ENCODE results near the gene TNFRSF12A. TPM values are rescaled to one million over a fixed set of nuclear protein-coding genes. Genes with fewer than 3 reads are reported as not detected.

The TNFRSF12A gene
- total and polyA plus RNA-seq, 7 donors: 69.5 to 889 (median 164) TPM

GRCh38 chr16:2992383-2993081 lies 27.6 kb upstream of the TNFRSF12A start:
- TF ChIP-seq CTCF (IDR thresholded peaks at IDR 0.05): no peak
- Histone ChIP-seq H3K27ac (no peak overlapping the region), H3K36me3 (ENCODE audit: insufficient read depth in 1 of 2, low read depth in 1 of 2) (no peaks in the 10 kb centered on the region), H3K27me3 (ENCODE audit: insufficient read depth in 3 of 3, low read length in 2 of 3) (no peaks in the 10 kb centered on the region), H3K9me3 (no peaks in the 10 kb centered on the region), H3K4me1 (no peaks in the 10 kb centered on the region), H3K4me3 (no peak overlapping the region)
- DNase-seq (no peak), ATAC-seq (no peak)
- intact Hi-C loops (cut with DNase I): no loop called here
- 83 to 86% (median 85%) methylated on average over 11 to 14 of the region's 14 CpGs for WGBS, 3 donors

- H3K4me3 ChIP-seq: no peak overlapping the region
These were observed 23.9 kb upstream of the TNFRSF12A start for GRCh38 chr16:2996298-2996697.

GRCh38 chr16:2999929-3000328 lies 20.2 kb upstream of the TNFRSF12A start:
- no peaks in the 10 kb centered on the region for H3K9me3 ChIP-seq
- DNase-seq (no peak), ATAC-seq (no peak)
- peaks cover 1% of the 10 kb centered on the region for H3K4me1 ChIP-seq
- intact Hi-C loops (cut with DNase I): no loop called here
- 74 to 80% (median 77%) methylated on average over 6 of the region's 6 CpGs for WGBS, 3 donors
- H3K4me3 ChIP-seq: no peak overlapping the region
- peaks cover 0 to 1% (median 0%) of the 10 kb centered on the region in 3 donors for H3K27me3 ChIP-seq (ENCODE audit: insufficient read depth in 3 of 3, low read length in 2 of 3)
- TF ChIP-seq CTCF (IDR thresholded peaks at IDR 0.05): no peak
- H3K36me3 ChIP-seq (ENCODE audit: insufficient read depth in 1 of 2, low read depth in 1 of 2): peaks cover 0 to 5% of the 10 kb centered on the region in 2 donors
- H3K27ac ChIP-seq: no peak overlapping the region

More at GRCh38 chr16:2996298-2996697, 23.9 kb upstream of the TNFRSF12A start:
- no peak for TF ChIP-seq CTCF (IDR thresholded peaks at IDR 0.05)
- Histone ChIP-seq H3K27me3 (ENCODE audit: insufficient read depth in 3 of 3, low read length in 2 of 3) (peaks cover 0 to 1% (median 0%) of the 10 kb centered on the region in 3 donors), H3K27ac (no peak overlapping the region), H3K36me3 (ENCODE audit: insufficient read depth in 1 of 2, low read depth in 1 of 2) (no peaks in the 10 kb centered on the region), H3K4me1 (no peaks in the 10 kb centered on the region), H3K9me3 (no peaks in the 10 kb centered on the region)
- 60 to 70% (median 65%) methylated on average over 11 to 13 of the region's 13 CpGs for WGBS, 3 donors
- intact Hi-C loops (cut with DNase I): no loop called here
- ATAC-seq (no peak), DNase-seq (no peak)

GRCh38 chr16:3000540-3000939 lies 19.6 kb upstream of the TNFRSF12A start:
- no peak for DNase-seq
- 85 to 98% (median 85%) methylated on average over 4 of the region's 4 CpGs for WGBS, 3 donors
- ATAC-seq: no peak

More at GRCh38 chr16:3000540-3000939, 19.6 kb upstream of the TNFRSF12A start:
- Histone ChIP-seq H3K4me3 (no peak overlapping the region), H3K27ac (no peak overlapping the region), H3K9me3 (no peaks in the 10 kb centered on the region), H3K4me1 (peaks cover 3% of the 10 kb centered on the region), H3K36me3 (ENCODE audit: insufficient read depth in 1 of 2, low read depth in 1 of 2) (peaks cover 0 to 5% of the 10 kb centered on the region in 2 donors), H3K27me3 (ENCODE audit: insufficient read depth in 3 of 3, low read length in 2 of 3) (peaks cover 0 to 1% (median 0%) of the 10 kb centered on the region in 3 donors)
- intact Hi-C loops (cut with DNase I): no loop called here
- no peak for TF ChIP-seq CTCF (IDR thresholded peaks at IDR 0.05)

All from psoas muscle (tissue), 8 donors.